NCI-H2029 treated with DMSO at 0.1 percent for 48 hours (cell line): Measurements from ENCODE around the gene BHMT2.

ENCODE experiments used
- DNase-seq: peaks from one replicate; lab custom pipeline; 2025; lab: John Stamatoyannopoulos, UW

BHMT2 gene

GRCh38 chr5:79069488-79070349 is at the start of gene BHMT2, which contains the start of gene DMGDH:
Gene BHMT2, plus strand, starts transcription at chr5:79069767. Its CDS starts 16 bp downstream, at chr5:79069783.
Gene DMGDH, minus strand, starts transcription at chr5:79069674. Its CDS starts 54 bp downstream, at chr5:79069620.
- DNase-seq = peak; percentile 4

- DNase-seq = peak; percentile 35
These were observed 48.6 kb upstream of the BHMT2 start for GRCh38 chr5:79020861-79021561.

DNA sequence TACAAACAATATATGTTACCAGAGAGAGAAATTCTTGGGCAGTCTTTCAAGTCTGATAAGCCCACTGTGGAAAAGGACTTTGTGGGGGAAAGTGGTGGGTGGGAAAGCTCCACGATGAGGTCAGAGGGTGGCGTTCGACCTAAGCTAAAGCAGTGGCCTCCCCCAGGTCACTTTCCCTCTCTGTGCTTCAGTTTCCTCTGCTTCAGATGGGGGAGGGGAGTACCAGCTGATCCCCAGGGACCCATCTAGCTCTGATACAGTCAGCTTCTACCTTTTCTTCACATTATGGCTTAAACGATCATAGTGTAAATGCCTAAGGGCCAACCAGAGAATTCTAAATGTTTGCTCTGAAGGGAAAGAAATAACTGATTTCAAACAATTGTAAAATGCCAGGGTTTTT is 47.8 kb upstream of the BHMT2 start:
- no peak for DNase-seq

GRCh38 chr5:79022771-79023170 is 46.8 kb upstream of the BHMT2 start:
- DNase-seq = no peak

- no peak for DNase-seq
These were observed 46.2 kb upstream of the BHMT2 start for GRCh38 chr5:79023348-79023747.

DNA sequence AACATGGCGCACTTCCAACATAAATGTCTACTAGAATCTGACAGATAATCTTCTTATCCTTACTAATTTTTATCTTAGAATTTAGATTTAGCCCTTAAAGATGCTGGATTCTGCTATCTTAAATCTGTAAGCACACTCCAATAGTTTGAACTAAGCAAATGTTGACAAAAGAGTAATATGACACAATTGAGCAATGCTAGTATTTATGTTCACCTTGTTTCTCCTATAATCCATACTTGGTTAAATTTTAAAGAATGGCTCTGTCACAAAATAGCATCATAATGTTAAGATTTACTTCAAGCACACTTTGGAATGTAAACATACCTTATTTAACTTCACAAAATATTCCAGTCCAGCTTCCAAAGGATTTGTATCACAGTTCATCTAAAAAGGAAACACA is 45.6 kb upstream of the BHMT2 start:
- DNase-seq = no peak

- peak; percentile 43 for DNase-seq
These were observed 44.5 kb upstream of the BHMT2 start for GRCh38 chr5:79025054-79025472.

- DNase-seq = no peak
These were observed 38.7 kb upstream of the BHMT2 start for GRCh38 chr5:79030663-79031484.

GRCh38 chr5:79031485-79031867 is 38.1 kb upstream of the BHMT2 start:
- no peak for DNase-seq

DNA sequence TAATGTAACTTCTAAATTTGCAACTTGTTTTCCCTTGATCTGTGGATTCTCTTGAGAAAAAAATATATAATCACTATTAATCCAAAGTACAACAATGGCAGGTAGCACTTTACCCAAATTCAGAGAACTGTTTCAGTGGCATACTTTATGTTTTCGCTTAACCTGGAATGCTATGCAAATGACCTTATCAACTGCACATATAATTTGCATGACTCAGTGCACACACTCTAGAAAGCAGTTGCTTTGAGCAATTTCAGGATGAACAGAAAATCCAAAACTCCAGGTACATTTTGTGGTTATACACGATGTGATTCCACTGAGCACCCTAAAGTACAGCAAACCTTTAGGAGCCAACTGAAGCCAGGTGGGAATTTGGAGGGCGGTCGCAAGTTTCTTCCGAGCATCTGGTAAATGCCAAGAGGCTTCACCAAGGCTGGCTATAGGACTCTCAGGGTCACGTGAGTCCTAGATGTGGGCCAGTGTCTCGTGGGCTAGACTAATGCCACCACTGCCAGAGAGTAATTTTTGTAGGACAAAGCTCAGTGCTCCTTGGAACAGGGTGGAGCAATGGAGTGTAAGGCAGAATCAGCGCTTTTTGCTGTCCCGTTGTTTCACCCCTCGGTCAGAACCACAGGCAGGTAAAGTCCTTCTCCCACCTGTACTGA is 37.4 kb upstream of the BHMT2 start:
- DNase-seq = no peak

GRCh38 chr5:79032782-79033181 is 36.8 kb upstream of the BHMT2 start:
- no peak for DNase-seq

GRCh38 chr5:79035237-79035636 is 34.3 kb upstream of the BHMT2 start:
- DNase-seq = no peak

- no peak for DNase-seq
These were observed 32.8 kb upstream of the BHMT2 start for GRCh38 chr5:79036769-79037168.

GRCh38 chr5:79042188-79042587 is 27.4 kb upstream of the BHMT2 start:
- no peak for DNase-seq

DNA sequence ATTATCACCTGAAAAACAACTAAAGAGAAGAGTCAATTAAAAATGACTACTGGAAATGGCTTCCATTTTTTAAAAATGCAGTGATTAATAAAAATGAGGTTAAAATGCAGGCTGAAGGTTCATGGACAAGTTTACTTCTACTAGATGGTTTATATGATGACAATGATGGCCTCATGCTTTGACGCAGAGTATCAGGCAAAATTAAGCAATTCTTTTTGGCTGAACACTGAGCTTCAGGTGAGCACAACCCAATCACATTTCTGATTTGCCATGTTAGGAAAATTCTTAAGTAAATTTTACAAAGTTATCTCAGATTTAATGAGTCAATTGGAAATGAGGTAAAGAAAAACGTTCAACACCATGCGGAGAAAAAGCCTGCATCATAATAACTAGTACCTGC is 22.4 kb upstream of the BHMT2 start:
- DNase-seq = no peak

- DNase-seq = no peak
These were observed 21.1 kb upstream of the BHMT2 start for GRCh38 chr5:79048437-79048836.

DNA sequence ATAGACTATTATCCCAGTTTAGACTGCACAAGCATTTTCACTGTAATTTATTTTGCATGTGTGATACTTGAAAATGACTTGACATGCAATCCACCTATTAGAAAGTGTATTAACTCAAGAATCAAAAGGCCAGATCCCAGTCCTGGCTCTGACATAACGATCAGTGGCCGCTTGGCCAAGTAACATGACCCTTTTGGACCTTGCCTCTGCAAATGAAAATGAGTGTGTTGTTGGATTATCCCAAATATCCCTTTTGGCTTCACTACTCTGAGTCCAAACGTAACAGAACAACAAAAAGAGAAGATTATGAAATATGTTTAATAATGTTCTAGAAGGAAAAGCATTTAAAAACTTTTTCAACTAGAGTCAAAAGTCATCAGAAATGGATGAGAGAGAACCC is 19.1 kb upstream of the BHMT2 start:
- no peak for DNase-seq

GRCh38 chr5:79053321-79053720 is 16.2 kb upstream of the BHMT2 start:
- DNase-seq = no peak

DNA sequence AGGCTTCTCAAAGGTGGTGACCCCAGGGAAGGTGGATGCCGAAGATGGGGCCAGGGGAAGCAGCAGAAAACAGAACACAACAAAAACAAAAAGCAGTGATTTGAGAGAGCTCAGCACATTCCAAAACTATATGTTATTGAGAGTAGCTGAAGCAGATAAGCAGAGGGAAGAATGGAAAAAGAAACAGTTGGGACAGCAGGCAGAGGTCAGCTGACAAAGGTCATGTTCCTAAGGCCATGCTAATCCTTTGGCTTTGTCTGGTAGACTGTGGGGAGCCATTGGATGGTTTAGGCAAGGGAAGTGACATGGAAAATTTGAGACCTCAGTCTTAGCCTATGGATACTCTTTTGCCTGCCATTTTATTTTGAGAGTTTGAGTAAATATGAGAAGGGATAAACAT is 14.6 kb upstream of the BHMT2 start:
- no peak for DNase-seq

DNA sequence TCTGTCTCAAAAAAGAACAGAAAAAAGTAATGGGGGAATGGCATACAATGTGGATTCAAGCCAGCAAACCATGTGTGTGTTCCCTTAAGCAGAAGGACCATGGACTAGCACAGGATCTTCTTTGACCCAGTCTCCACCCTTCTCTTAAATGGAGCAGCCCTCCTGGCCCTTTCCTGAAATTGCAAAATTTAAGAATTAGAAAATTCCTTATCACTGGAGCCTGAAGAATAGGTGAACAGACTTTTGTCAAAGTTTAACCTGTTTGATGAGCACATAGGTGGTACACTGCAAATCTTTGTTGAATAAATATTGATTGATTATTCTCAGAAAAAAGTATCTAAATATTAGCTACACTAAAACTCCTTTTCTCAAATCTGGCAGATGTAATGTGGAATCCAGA is 12.7 kb upstream of the BHMT2 start:
- DNase-seq = no peak

DNA sequence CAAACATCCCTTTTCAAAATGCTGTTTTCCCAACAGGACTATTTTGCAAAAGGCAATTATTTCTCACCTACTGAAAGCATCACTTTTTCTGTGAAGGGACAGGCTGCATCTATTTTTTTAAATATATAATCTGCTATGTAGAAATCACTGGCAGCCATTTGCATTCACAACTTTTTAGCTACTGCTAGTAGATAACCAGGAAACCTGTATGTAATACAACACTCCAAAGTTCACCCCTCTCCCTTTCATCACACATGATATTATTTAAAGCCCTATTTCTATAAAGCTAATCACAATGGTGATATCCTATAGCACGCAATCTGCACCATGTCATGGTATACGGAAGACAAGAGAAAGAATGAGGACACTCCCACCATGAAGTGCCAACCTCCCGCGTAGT is 9.9 kb upstream of the BHMT2 start:
- DNase-seq = no peak

GRCh38 chr5:79062436-79062835 is 7.1 kb upstream of the BHMT2 start:
- peak; percentile 27 for DNase-seq
